HEK293T (cell line): Measurements from ENCODE around the gene HCN2.
"Not testable (repeated sequence)": the region's sequence is repeated elsewhere in the genome, so short reads cannot be mapped to it uniquely, and the experiment has no call there.

Experiments used
- CTCF ChIA-PET: fragments of 350-600 bp; formaldehyde crosslinking; extraction: SDS; loops from one replicate; lab custom pipeline; 2021; ENCODE audit warnings: antibody characterized with exemption, inconsistent platforms; lab: Yijun Ruan, JAX
- POLR2A ChIA-PET: fragments of 350-600 bp; formaldehyde crosslinking; extraction: SDS; loops from one replicate; lab custom pipeline; 2020; ENCODE audit warnings: antibody characterized with exemption, inconsistent platforms; lab: Yijun Ruan, JAX
- DNase-seq: peaks from one replicate; pipeline ENCODE4 v3.0.0; 2012; ENCODE audit warnings: mixed read lengths; ENCODE audit errors: extremely low spot score
- ARNT ChIP-seq: fragments of 450-650 bp; IDR thresholded peaks from 2 replicates; pipeline ENCODE4 v1.6.1; 2017; ENCODE audit warnings: mild to moderate bottlenecking
- BHLHE40 ChIP-seq: fragments of 450-650 bp; IDR thresholded peaks from 2 replicates; pipeline ENCODE4 v1.6.1; 2016; ENCODE audit warnings: mild to moderate bottlenecking, moderate library complexity, borderline replicate concordance
- CTBP1 ChIP-seq: fragments of 450-650 bp; IDR thresholded peaks from 2 replicates; pipeline ENCODE4 v1.6.1; 2016; ENCODE audit warnings: borderline replicate concordance
- ELF4 ChIP-seq: fragments of 450-650 bp; IDR thresholded peaks from 2 replicates; pipeline ENCODE4 v1.6.1; 2017; ENCODE audit warnings: antibody characterized with exemption
- FOXA1 ChIP-seq: fragments of 450-650 bp; IDR thresholded peaks from 2 replicates; pipeline ENCODE4 v1.6.1; 2016; ENCODE audit warnings: mild to moderate bottlenecking
- FOXK2 ChIP-seq: fragments of 450-650 bp; IDR thresholded peaks from 2 replicates; pipeline ENCODE4 v1.6.1; 2016; ENCODE audit warnings: mild to moderate bottlenecking
- FOXM1 ChIP-seq: fragments of 450-650 bp; IDR thresholded peaks from 2 replicates; pipeline ENCODE4 v1.6.1; 2017; ENCODE audit warnings: mild to moderate bottlenecking, borderline replicate concordance
- HDGF ChIP-seq: fragments of 450-650 bp; IDR thresholded peaks from 2 replicates; pipeline ENCODE4 v1.6.1; 2017; ENCODE audit warnings: antibody characterized with exemption, borderline replicate concordance
- L3MBTL2 ChIP-seq: fragments of 450-650 bp; conservative IDR thresholded peaks from 2 replicates; pipeline ENCODE4 v1.6.1; 2016; ENCODE audit warnings: mild to moderate bottlenecking
- LEF1 ChIP-seq: fragments of 450-650 bp; IDR thresholded peaks from 2 replicates; pipeline ENCODE4 v1.6.1; 2017; ENCODE audit warnings: mild to moderate bottlenecking, borderline replicate concordance
- NFRKB ChIP-seq: fragments of 450-650 bp; IDR thresholded peaks from 2 replicates; pipeline ENCODE4 v1.6.1; 2016; ENCODE audit warnings: mild to moderate bottlenecking, moderate library complexity
- SP1 ChIP-seq: fragments of 450-650 bp; IDR thresholded peaks from 2 replicates; pipeline ENCODE4 v1.6.1; 2017
- SUZ12 ChIP-seq: fragments of 450-650 bp; IDR thresholded peaks from 2 replicates; pipeline ENCODE4 v1.6.1; 2016; ENCODE audit warnings: mild to moderate bottlenecking
- TARDBP ChIP-seq: fragments of 450-650 bp; IDR thresholded peaks from 2 replicates; pipeline ENCODE4 v1.6.1; 2016
- ZNF384 ChIP-seq: fragments of 450-650 bp; IDR thresholded peaks from 2 replicates; pipeline ENCODE4 v1.6.1; 2016
- TF ChIP-seq, protein P1 (sequence below): fragments of 450-650 bp; IDR thresholded peaks from 2 replicates; pipeline ENCODE4 v1.6.1; 2016

Gene HCN2

GRCh38 chr19:628168-628567 lies 38.5 kb downstream of the HCN2 start:
- TF ChIP-seq HDGF (no peak), ELF4 (no peak), SP1 (no peak), ARNT (no peak), LEF1 (no peak), NFRKB (no peak), FOXK2 (no peak), L3MBTL2 (no peak), CTBP1 (no peak), TARDBP (no peak), ZNF384 (no peak), FOXA1 (no peak), FOXM1 (no peak), BHLHE40 (no peak), SUZ12 (no peak)
- TF ChIP-seq, protein P1, sequence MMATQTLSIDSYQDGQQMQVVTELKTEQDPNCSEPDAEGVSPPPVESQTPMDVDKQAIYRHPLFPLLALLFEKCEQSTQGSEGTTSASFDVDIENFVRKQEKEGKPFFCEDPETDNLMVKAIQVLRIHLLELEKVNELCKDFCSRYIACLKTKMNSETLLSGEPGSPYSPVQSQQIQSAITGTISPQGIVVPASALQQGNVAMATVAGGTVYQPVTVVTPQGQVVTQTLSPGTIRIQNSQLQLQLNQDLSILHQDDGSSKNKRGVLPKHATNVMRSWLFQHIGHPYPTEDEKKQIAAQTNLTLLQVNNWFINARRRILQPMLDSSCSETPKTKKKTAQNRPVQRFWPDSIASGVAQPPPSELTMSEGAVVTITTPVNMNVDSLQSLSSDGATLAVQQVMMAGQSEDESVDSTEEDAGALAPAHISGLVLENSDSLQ: no peak
- DNase-seq: no peak
- CTCF ChIA-PET: interaction anchor here (0.5 kb wide), 1 partner anchor 42 kb away, joined by 3 read pairs; no protein-coding TSS in a partner anchor
- POLR2A ChIA-PET: no interaction called here

GRCh38 chr19:629515-629914 lies 39.8 kb downstream of the HCN2 start:
- DNase-seq, CTCF ChIA-PET, POLR2A ChIA-PET: not testable (repeated sequence)

DNA sequence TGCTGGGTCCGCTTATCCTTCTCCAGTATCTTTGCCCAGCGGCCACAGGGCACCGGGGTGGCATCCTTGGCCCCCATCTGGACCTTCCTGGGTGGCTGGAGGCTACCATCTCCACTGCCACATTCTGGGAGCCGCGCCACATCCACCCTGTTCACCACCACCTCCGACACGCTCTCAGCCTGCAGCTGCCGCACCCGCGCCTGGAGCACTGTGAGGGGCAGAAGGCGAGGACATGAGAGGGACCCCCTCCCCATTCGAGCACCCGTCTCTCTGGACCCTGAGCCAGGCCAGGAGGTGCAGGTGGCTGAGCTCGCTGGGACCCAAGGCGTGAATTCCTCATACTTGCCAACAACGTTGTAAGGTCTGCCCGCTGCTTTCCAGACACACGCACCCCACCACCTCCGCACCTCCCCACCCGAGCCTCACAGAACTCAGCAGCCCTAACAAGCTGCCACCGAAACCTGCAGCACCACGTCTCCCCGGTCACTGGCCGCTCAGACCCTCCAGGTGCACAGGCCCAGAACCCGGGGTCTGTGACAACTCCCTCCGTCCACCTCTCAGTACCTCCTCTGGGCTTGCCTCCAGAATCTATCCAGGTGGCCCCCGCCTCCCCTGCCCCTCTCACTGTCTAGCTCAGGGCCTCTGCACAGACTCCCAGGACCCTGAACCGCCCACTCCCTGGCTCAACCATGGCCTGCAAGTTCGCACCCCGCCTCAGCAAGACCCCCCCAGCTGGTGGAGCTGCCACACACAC lies 40.5 kb downstream of the HCN2 start:
- ChIA-PET POLR2A (no interaction called here), CTCF (no interaction called here)
- DNase-seq: no peak
- TF ChIP-seq TARDBP (no peak), HDGF (no peak), FOXK2 (no peak), SUZ12 (no peak), CTBP1 (no peak), BHLHE40 (no peak), L3MBTL2 (no peak), SP1 (no peak), ELF4 (no peak), NFRKB (no peak), ZNF384 (no peak), FOXM1 (no peak), ARNT (no peak)
- TF ChIP-seq, protein P1: no peak

DNA sequence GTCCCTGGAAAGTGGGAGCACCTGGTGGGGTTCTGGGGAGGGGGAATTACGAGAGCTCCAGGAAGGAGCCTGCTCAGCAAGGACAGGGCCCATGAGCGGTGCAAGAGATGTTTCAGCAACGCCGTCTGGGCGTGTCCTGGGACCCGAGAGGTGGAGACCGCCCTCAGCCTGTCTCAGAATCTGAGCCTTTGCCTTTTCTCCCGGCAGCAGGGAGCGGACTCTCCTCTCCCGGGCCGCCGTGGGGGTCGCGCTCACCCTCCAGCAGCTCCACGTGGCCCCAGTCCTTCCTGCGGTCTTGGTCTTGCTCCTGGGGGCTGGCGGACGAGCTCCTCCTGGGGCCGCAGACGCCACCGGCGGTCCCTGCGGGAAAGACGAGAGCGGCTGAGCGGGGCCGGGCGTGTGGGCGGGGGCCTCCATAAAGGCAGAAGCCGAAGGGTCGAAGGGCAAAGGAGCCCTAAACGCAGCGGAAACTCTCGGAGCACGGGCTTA lies 42.9 kb downstream of the HCN2 start:
- ChIA-PET CTCF (no interaction called here), POLR2A (no interaction called here)
- no peak for TF ChIP-seq L3MBTL2
- TF ChIP-seq FOXK2: no peak
- TF ChIP-seq SP1: no peak
- TF ChIP-seq, protein P1: no peak
- TF ChIP-seq FOXM1: no peak
- TF ChIP-seq NFRKB: no peak
- TF ChIP-seq CTBP1: no peak
- no peak for TF ChIP-seq ZNF384
- TF ChIP-seq BHLHE40: no peak
- TF ChIP-seq LEF1: no peak
- TF ChIP-seq TARDBP: no peak
- TF ChIP-seq ARNT: no peak
- TF ChIP-seq HDGF: no peak
- no peak for TF ChIP-seq ELF4
- TF ChIP-seq SUZ12: no peak
- TF ChIP-seq FOXA1: no peak
- peak; percentile 68 for DNase-seq

DNA sequence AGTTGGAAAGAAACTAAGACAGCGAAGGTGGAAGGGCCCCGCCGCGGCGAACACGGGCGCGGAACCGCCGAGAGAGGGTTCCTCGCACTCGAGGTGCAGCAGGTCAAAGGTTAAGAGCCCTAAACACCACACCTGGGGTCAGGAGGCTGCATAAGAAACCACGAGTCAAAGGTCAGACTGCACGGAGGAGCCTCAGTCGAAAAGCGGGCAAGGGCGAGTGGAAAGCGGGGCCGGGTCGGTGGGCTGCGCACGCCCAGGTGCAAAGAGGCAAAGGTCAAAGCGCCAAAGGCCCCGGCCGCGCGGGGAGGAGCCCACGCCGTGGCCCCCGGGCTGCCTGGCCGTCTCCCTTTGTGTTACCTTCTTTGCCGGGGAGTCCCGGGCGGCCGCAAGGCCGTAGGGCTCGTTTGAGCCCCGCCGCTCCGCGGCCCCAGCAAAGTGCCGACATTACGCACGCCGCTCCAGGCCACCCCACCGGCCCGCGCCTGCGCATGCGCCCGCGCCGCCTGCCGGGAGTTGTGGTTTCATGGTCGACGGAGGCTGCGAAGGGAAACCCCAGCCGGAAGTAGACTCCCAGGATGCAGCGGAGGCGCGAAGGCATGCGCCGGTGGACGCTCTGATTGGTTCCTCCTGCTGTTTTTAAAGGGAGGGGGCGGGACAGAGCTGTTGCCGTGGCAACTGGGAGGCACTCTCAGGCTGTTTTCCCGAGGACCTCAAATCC lies 43.5 kb downstream of the HCN2 start, which contains the start of gene POLRMT:
POLRMT (minus strand) TSS at position 470 of the 718 bp plus-strand sequence; CDS start at position 445, 25 bp downstream.
- POLR2A ChIA-PET: interaction anchor here (0.7 to 2.2 kb wide), 3 partner anchors 9 to 172 kb away, joined by 3 to 8 read pairs (median 4); partner anchors contain the start of gene RNF126
- DNase-seq: peak; percentile 100
- no peak for TF ChIP-seq SUZ12
- TF ChIP-seq, protein P1: peak; percentile 98
- TF ChIP-seq ELF4: peak; percentile 67
- peak; percentile 88 for TF ChIP-seq L3MBTL2
- CTCF ChIA-PET: no interaction called here
